ENCODE results near the gene MXD1. TPM values are rescaled to one million over a fixed set of nuclear protein-coding genes. Genes with fewer than 3 reads are reported as not detected.

MXD1 gene
- total RNA-seq, 4 donors from 2014 or later, result 6.1 to 8.6 (median 6.9) TPM

GRCh38 chr2:69943000-69943842 lies 28.3 kb downstream of the MXD1 start:
- H3K27me3 ChIP-seq, result no peaks in the 10 kb centered on the region
- in situ Hi-C loops (cut with MboI; ENCODE audit: low sequenced_read_pairs in 4 of 4) (no loop called here), intact Hi-C loops (cut with DNase I; ENCODE audit: low total_unique reads) (no loop called here)
- peaks cover 2 to 30% of the 10 kb centered on the region in 2 donors for H3K36me3 ChIP-seq
- H3K4me3 ChIP-seq, result no peak overlapping the region
- no peaks in the 10 kb centered on the region for H3K9me3 ChIP-seq
- H3K4me1 ChIP-seq, result no peaks in the 10 kb centered on the region
- H3K27ac ChIP-seq, result no peak overlapping the region
- DNase-seq (no peak), ATAC-seq (no peak)
- no peak for TF ChIP-seq POLR2A (IDR thresholded peaks at IDR 0.05)
- no peak for TF ChIP-seq CTCF (IDR thresholded peaks at IDR 0.05 in 4 of 5, conservative IDR thresholded peaks at IDR 0.05 in 1 of 5)

DNA sequence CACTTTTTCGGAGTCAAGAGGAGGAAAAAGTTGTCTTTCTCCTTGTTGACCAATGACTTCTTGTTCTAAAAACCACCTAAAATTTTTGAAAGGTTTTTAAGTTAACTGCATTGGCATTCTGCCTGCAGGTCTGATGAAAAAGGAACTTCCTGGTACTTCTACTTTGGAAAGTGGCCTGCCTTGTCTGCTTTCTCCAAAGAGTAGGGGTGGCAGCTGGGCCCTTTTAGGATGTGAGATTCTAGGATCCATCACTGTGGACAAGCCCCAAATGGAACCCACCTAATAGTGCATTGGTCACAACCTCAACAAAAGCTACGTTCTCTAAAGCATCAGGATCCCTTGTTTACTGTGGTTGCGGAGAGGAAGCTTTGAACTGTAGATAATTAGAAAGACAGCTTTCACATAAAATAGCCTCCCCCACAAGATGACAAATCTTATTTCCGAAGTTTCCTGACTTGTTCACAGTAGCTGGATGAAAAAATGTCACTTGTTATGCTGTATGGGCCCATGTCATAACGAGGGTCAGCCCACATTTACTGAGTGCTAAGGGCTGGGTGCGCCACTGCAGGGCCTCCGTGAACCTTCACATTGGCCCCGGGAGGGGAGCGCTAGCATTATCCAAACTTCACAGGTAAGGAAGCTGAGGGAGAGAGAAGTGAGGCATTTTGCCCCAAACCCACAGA lies 29.1 kb downstream of the MXD1 start:
- Histone ChIP-seq H3K36me3 (peaks cover 2 to 23% of the 10 kb centered on the region in 2 donors), H3K9me3 (no peaks in the 10 kb centered on the region), H3K27ac (no peak overlapping the region), H3K4me1 (no peaks in the 10 kb centered on the region), H3K4me3 (no peak overlapping the region), H3K27me3 (no peaks in the 10 kb centered on the region)
- intact Hi-C loops (cut with DNase I; ENCODE audit: low total_unique reads), result no loop called here
- in situ Hi-C loops (cut with MboI; ENCODE audit: low sequenced_read_pairs in 4 of 4), result no loop called here
- no peak for TF ChIP-seq POLR2A (IDR thresholded peaks at IDR 0.05)
- no peak for TF ChIP-seq CTCF (IDR thresholded peaks at IDR 0.05 in 4 of 5, conservative IDR thresholded peaks at IDR 0.05 in 1 of 5)
- no peak for ATAC-seq
- DNase-seq, result no peak

DNA sequence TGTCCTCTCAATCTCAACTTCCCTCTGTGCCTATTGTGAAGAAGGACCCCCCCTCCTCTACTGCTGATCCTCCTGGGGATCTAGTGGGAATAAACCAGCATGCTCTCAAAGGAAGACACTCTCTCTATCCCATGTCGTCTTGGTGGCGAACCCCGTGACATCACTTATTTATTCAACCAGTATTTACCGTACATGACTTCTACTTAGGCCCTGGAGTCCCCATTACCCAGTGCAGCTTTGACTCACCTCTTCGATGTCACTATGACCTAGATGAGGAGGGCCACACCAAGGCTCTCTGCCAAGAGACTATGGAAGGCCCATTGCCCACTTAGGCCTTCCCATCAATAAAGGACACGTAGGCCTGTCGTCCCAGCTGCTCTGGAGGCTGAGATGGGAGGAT lies 29.8 kb downstream of the MXD1 start:
- H3K4me1 ChIP-seq, result no peaks in the 10 kb centered on the region
- in situ Hi-C loops (cut with MboI; ENCODE audit: low sequenced_read_pairs in 4 of 4), result no loop called here
- DNase-seq (no peak), ATAC-seq (no peak)
- no peaks in the 10 kb centered on the region for H3K27me3 ChIP-seq
- no peak overlapping the region for H3K27ac ChIP-seq
- H3K4me3 ChIP-seq, result no peak overlapping the region
- H3K9me3 ChIP-seq, result no peaks in the 10 kb centered on the region
- H3K36me3 ChIP-seq, result peaks cover 2 to 15% of the 10 kb centered on the region in 2 donors
- TF ChIP-seq POLR2A (IDR thresholded peaks at IDR 0.05), result no peak
- TF ChIP-seq CTCF (IDR thresholded peaks at IDR 0.05 in 4 of 5, conservative IDR thresholded peaks at IDR 0.05 in 1 of 5), result no peak
- intact Hi-C loops (cut with DNase I; ENCODE audit: low total_unique reads), result no loop called here

DNA sequence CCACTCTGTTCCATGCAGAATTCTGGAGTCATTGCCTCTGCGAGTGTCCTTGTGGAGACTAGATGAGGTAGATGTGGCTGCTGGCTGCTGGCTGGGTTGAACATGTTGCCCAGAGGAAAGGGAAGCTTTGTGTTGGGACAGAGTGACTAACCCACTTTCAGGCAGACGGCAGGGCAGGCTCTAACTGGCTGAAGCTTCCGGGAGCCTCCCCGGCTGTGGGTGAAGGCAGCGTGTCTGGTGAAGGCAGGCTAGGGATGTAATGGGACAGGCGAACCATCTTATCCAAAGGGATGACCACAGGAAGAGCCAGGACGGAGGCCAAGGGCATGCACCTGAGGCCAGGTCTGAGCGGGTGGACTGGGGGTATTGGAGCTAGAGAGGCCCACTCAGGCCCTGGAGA lies 30.5 kb downstream of the MXD1 start:
- in situ Hi-C loops (cut with MboI; ENCODE audit: low sequenced_read_pairs in 4 of 4), result no loop called here
- no peak for DNase-seq

More for the DNA sequence above, 30.5 kb downstream of the MXD1 start:
- ATAC-seq, result no peak
- no peaks in the 10 kb centered on the region for H3K4me1 ChIP-seq
- TF ChIP-seq CTCF (IDR thresholded peaks at IDR 0.05 in 4 of 5, conservative IDR thresholded peaks at IDR 0.05 in 1 of 5) (no peak), POLR2A (IDR thresholded peaks at IDR 0.05) (no peak)
- no peaks in the 10 kb centered on the region for H3K27me3 ChIP-seq
- intact Hi-C loops (cut with DNase I; ENCODE audit: low total_unique reads), result no loop called here
- no peak overlapping the region for H3K27ac ChIP-seq
- no peaks in the 10 kb centered on the region for H3K9me3 ChIP-seq
- H3K36me3 ChIP-seq, result peaks cover 2 to 10% of the 10 kb centered on the region in 2 donors
- no peak overlapping the region for H3K4me3 ChIP-seq
